ENCODE data around the gene GRIA1. TPM values are rescaled to one million over a fixed set of nuclear protein-coding genes. Genes with fewer than 3 reads are reported as not detected.

The GRIA1 gene
- total RNA-seq, 1 donor from 2014 or later = not detected

- no peak overlapping the region for H3K4me3 Mint-ChIP-seq
- no peaks in the 10 kb centered on the region for H3K36me3 Mint-ChIP-seq (ENCODE audit: low read depth)
- no peak overlapping the region for H3K27ac Mint-ChIP-seq
- peaks cover 4% of the 10 kb centered on the region for H3K27me3 Mint-ChIP-seq
- H3K4me1 Mint-ChIP-seq = no peaks in the 10 kb centered on the region
- intact Hi-C loops (cut with micrococcal nuclease) = no loop called here
- no peaks in the 10 kb centered on the region for H3K9me3 Mint-ChIP-seq
- no peak for DNase-seq
These were observed 254.3 kb downstream of the GRIA1 start for GRCh38 chr5:153744751-153745150.

- intact Hi-C loops (cut with micrococcal nuclease) = no loop called here
- no peak for DNase-seq
- Mint-ChIP-seq H3K4me1 (no peaks in the 10 kb centered on the region), H3K27ac (no peak overlapping the region), H3K9me3 (no peaks in the 10 kb centered on the region), H3K36me3 (ENCODE audit: low read depth) (no peaks in the 10 kb centered on the region), H3K4me3 (no peak overlapping the region), H3K27me3 (peaks cover 4% of the 10 kb centered on the region)
These were observed 255.4 kb downstream of the GRIA1 start for GRCh38 chr5:153745778-153746395.

DNA sequence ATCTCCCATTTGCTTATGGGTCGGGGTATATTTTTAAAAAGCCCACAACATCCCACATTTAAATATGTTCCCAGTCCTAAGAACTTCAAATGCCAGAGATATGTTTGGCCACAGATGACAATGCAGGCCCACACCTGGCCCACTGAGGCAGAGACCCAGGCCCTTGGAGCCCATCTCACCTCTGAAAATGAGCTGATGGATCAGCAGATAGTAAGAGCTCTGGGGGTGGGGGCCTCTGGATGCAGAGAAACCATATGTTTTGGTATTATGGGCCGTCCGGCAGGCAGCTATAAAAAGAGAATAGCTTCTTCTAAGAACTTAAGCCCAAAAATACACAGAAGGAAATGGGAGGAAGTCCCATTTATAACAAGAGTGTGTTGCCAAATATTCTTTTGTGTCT lies 256.0 kb downstream of the GRIA1 start:
- Mint-ChIP-seq H3K27ac (no peak overlapping the region), H3K9me3 (no peaks in the 10 kb centered on the region), H3K4me1 (no peaks in the 10 kb centered on the region), H3K4me3 (no peak overlapping the region), H3K27me3 (peaks cover 4% of the 10 kb centered on the region), H3K36me3 (ENCODE audit: low read depth) (no peaks in the 10 kb centered on the region)
- intact Hi-C loops (cut with micrococcal nuclease) = no loop called here
- DNase-seq = no peak

- no peaks in the 10 kb centered on the region for H3K4me1 Mint-ChIP-seq
- H3K36me3 Mint-ChIP-seq (ENCODE audit: low read depth) = no peaks in the 10 kb centered on the region
- no peak overlapping the region for H3K4me3 Mint-ChIP-seq
These were observed 258.4 kb downstream of the GRIA1 start for GRCh38 chr5:153748823-153749222.

GRCh38 chr5:153749960-153750359 lies 259.5 kb downstream of the GRIA1 start:
- intact Hi-C loops (cut with micrococcal nuclease) = no loop called here
- Mint-ChIP-seq H3K27ac (no peak overlapping the region), H3K4me3 (no peak overlapping the region), H3K27me3 (peaks cover 4% of the 10 kb centered on the region), H3K9me3 (no peaks in the 10 kb centered on the region), H3K36me3 (ENCODE audit: low read depth) (no peaks in the 10 kb centered on the region), H3K4me1 (no peaks in the 10 kb centered on the region)
- DNase-seq = no peak

More at GRCh38 chr5:153748823-153749222, 258.4 kb downstream of the GRIA1 start:
- intact Hi-C loops (cut with micrococcal nuclease) = no loop called here
- Mint-ChIP-seq H3K27ac (no peak overlapping the region), H3K27me3 (peaks cover 4% of the 10 kb centered on the region), H3K9me3 (no peaks in the 10 kb centered on the region)
- DNase-seq = no peak

DNA sequence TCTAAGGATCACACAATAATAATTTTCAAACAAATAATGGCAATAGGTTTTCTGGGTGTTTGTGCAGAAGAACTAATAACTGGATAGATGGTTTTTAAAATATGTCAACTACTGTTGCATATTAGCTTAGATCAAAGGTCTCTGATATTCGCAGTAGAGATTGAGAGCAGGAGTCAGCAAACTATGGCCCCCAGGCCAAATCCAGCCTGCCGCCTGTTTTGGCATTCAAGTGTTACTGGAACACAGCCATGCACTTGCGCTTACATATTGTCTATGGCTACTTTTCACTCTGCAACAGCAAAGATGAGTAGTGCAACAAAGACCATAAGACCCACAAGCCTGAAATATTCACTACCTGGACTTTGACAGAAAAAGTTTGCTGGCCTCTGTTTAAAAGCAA lies 260.8 kb downstream of the GRIA1 start:
- no peak overlapping the region for H3K4me3 Mint-ChIP-seq
- no peaks in the 10 kb centered on the region for H3K27me3 Mint-ChIP-seq
- H3K4me1 Mint-ChIP-seq = no peaks in the 10 kb centered on the region
- intact Hi-C loops (cut with micrococcal nuclease) = no loop called here
- DNase-seq = no peak
- H3K36me3 Mint-ChIP-seq (ENCODE audit: low read depth) = no peaks in the 10 kb centered on the region
- no peaks in the 10 kb centered on the region for H3K9me3 Mint-ChIP-seq
- no peak overlapping the region for H3K27ac Mint-ChIP-seq

- no peaks in the 10 kb centered on the region for H3K4me1 Mint-ChIP-seq
- no peak overlapping the region for H3K27ac Mint-ChIP-seq
- H3K9me3 Mint-ChIP-seq = no peaks in the 10 kb centered on the region
- H3K27me3 Mint-ChIP-seq = no peaks in the 10 kb centered on the region
- intact Hi-C loops (cut with micrococcal nuclease) = no loop called here
- no peaks in the 10 kb centered on the region for H3K36me3 Mint-ChIP-seq (ENCODE audit: low read depth)
- H3K4me3 Mint-ChIP-seq = no peak overlapping the region
- DNase-seq = no peak
These were observed 262.4 kb downstream of the GRIA1 start for GRCh38 chr5:153752890-153753289.

GRCh38 chr5:153753645-153754432 lies 263.4 kb downstream of the GRIA1 start:
- no peaks in the 10 kb centered on the region for H3K4me1 Mint-ChIP-seq

GRCh38 chr5:153755913-153756500 lies 265.5 kb downstream of the GRIA1 start:
- Mint-ChIP-seq H3K27me3 (no peaks in the 10 kb centered on the region), H3K9me3 (no peaks in the 10 kb centered on the region), H3K4me1 (no peaks in the 10 kb centered on the region), H3K27ac (no peak overlapping the region), H3K4me3 (no peak overlapping the region), H3K36me3 (ENCODE audit: low read depth) (no peaks in the 10 kb centered on the region)
- intact Hi-C loops (cut with micrococcal nuclease) = no loop called here
- DNase-seq = no peak

More at GRCh38 chr5:153753645-153754432, 263.4 kb downstream of the GRIA1 start:
- Mint-ChIP-seq H3K9me3 (no peaks in the 10 kb centered on the region), H3K27ac (no peak overlapping the region), H3K4me3 (no peak overlapping the region), H3K27me3 (no peaks in the 10 kb centered on the region), H3K36me3 (ENCODE audit: low read depth) (no peaks in the 10 kb centered on the region)
- intact Hi-C loops (cut with micrococcal nuclease) = no loop called here
- DNase-seq = no peak

GRCh38 chr5:153756540-153756939 lies 266.1 kb downstream of the GRIA1 start:
- no peaks in the 10 kb centered on the region for H3K27me3 Mint-ChIP-seq
- intact Hi-C loops (cut with micrococcal nuclease) = no loop called here

GRCh38 chr5:153765987-153766386 lies 275.5 kb downstream of the GRIA1 start:
- H3K9me3 Mint-ChIP-seq = no peaks in the 10 kb centered on the region
- no peaks in the 10 kb centered on the region for H3K27me3 Mint-ChIP-seq
- H3K4me3 Mint-ChIP-seq = no peak overlapping the region
- no peak overlapping the region for H3K27ac Mint-ChIP-seq
- H3K4me1 Mint-ChIP-seq = no peaks in the 10 kb centered on the region
- no peak for DNase-seq
- H3K36me3 Mint-ChIP-seq (ENCODE audit: low read depth) = no peaks in the 10 kb centered on the region
- intact Hi-C loops (cut with micrococcal nuclease) = no loop called here

More at GRCh38 chr5:153756540-153756939, 266.1 kb downstream of the GRIA1 start:
- Mint-ChIP-seq H3K27ac (no peak overlapping the region), H3K4me3 (no peak overlapping the region), H3K4me1 (no peaks in the 10 kb centered on the region), H3K9me3 (no peaks in the 10 kb centered on the region), H3K36me3 (ENCODE audit: low read depth) (no peaks in the 10 kb centered on the region)
- DNase-seq = no peak

DNA sequence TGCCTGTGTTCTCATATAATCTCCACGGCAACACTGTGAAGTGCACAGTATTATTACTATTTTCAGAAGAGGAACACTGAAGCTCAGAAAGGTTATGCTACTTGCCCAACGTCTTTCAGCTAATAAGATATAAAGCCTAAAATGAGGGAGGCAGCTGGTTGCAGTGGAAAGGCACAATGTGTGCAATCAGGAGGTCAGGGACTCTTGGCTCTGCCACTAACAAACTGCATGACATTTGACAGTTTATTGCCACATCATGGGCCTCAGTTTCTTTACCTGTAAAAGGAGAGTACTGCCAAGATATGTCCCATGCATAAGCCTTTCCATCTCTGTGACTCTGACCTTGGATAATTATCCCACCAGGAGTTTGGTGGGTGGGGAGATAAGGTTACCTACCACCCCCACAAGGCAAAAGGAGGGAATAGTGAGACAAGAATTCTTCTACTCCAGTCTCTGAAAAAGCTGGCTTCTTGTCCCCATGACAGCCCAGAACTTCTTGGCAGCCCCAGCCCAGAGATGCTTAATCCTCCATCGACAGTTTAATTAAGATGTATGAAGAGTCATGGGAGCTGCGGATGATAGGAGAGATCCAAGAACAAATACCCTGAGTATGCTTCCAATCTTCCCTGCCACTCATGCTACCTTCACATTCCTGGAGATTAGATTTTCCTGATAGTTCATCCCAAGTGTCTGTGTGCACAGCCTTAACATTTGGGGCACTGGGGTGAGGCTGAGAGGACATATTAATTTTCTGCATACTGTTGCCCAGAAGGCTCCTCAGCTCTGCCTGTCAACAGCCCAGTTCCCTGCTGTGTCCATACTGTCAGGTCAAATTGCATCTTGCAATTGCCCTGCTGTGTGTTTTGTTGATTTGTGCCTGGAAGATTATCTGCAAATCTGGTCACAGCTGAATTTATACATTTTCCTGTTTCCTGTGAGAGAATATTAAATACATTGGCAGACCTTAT lies 277.0 kb downstream of the GRIA1 start:
- H3K4me3 Mint-ChIP-seq = no peak overlapping the region
- H3K27ac Mint-ChIP-seq = no peak overlapping the region
- intact Hi-C loops (cut with micrococcal nuclease) = no loop called here
- DNase-seq = no peak
- no peaks in the 10 kb centered on the region for H3K4me1 Mint-ChIP-seq
- no peaks in the 10 kb centered on the region for H3K27me3 Mint-ChIP-seq
- no peaks in the 10 kb centered on the region for H3K9me3 Mint-ChIP-seq
- no peaks in the 10 kb centered on the region for H3K36me3 Mint-ChIP-seq (ENCODE audit: low read depth)

DNA sequence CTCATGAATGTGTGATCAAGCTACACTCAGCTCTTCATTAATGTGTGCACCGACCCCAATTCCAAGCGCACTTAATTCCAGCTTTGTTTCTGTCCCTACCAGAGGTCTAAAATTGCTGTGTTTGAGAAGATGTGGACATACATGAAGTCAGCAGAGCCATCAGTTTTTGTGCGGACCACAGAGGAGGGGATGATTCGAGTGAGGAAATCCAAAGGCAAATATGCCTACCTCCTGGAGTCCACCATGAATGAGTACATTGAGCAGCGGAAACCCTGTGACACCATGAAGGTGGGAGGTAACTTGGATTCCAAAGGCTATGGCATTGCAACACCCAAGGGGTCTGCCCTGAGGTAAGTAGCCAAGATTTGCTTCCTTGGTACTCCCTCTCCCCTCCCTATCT lies 279.6 kb downstream of the GRIA1 start:
- no peaks in the 10 kb centered on the region for H3K9me3 Mint-ChIP-seq
- H3K27ac Mint-ChIP-seq = no peak overlapping the region
- H3K27me3 Mint-ChIP-seq = no peaks in the 10 kb centered on the region
- no peaks in the 10 kb centered on the region for H3K4me1 Mint-ChIP-seq
- H3K36me3 Mint-ChIP-seq (ENCODE audit: low read depth) = no peaks in the 10 kb centered on the region
- no peak for DNase-seq
- intact Hi-C loops (cut with micrococcal nuclease) = no loop called here
- H3K4me3 Mint-ChIP-seq = no peak overlapping the region

All from activated CD4-positive, alpha-beta T cell treated with anti-CD3 and anti-CD28 coated beads, Interleukin-2, amount 10 ng/mL, durations not matched to agents 24 days and 14 days (primary cell).